ENCODE data around the gene TMEM45B. TPM values are rescaled to one million over a fixed set of nuclear protein-coding genes. Genes with fewer than 3 reads are reported as not detected.
A peak's percentile ranks its signal among the peaks of the same experiment; 100 is the strongest.

Gene TMEM45B
- total and polyA plus RNA-seq, 2 of the 13 experiments (the other 11 are each of a cell fraction or from before 2014, with no cell fraction given), result 29.1 to 181 TPM

DNA sequence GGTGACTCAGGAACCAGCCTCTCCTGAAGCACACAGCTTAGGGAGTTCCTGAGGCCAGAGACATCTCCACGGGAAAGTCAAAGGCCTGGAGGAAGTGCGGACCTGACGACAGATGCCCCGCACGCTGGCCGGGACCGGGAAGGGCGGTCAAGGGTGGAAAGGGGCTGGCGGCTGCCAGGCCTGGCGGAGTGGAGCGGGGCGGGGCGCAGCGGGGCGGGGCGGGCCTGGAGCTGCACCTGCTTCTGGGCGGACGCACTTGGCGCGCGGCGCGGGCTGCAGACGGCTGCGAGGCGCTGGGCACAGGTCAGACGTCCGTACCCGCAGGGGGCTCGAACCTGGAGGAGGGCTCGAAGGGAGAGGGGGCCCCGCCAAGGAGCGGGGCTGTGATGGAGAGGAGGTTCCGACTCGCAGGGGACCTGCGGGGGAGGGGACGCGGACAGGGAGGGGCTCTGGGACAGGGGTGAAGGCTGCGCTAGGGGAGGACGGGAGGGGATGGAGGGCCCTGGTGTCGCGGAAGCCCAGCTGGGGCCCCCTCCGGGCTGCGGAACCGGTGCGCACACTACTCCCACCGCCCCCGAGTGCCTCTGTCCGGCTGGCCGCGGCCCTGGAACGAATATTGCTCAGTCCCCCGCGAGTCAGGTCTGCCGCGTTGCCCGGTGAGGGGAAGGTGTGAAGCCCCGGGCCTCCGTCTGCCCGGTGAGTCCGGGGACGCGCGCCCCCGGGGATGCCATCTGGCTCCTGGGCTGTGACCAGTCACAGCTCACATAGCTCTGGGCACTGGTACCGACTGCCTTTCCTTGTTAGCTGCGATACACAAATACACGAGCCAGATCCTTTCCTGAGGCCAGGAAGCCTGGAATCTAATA, at the start of gene TMEM45B (continued):
- TF ChIP-seq, protein P1, sequence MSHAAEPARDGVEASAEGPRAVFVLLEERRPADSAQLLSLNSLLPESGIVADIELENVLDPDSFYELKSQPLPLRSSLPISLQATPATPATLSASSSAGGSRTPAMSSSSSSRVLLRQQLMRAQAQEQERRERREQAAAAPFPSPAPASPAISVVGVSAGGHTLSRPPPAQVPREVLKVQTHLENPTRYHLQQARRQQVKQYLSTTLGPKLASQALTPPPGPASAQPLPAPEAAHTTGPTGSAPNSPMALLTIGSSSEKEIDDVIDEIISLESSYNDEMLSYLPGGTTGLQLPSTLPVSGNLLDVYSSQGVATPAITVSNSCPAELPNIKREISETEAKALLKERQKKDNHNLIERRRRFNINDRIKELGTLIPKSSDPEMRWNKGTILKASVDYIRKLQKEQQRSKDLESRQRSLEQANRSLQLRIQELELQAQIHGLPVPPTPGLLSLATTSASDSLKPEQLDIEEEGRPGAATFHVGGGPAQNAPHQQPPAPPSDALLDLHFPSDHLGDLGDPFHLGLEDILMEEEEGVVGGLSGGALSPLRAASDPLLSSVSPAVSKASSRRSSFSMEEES (CRISPR knock-in tag; IDR thresholded peaks at IDR 0.05), result no peak
- TF ChIP-seq ZNF333 (CRISPR knock-in tag; IDR thresholded peaks at IDR 0.05; ENCODE audit: borderline replicate concordance), result no peak
- TF ChIP-seq, protein P2, sequence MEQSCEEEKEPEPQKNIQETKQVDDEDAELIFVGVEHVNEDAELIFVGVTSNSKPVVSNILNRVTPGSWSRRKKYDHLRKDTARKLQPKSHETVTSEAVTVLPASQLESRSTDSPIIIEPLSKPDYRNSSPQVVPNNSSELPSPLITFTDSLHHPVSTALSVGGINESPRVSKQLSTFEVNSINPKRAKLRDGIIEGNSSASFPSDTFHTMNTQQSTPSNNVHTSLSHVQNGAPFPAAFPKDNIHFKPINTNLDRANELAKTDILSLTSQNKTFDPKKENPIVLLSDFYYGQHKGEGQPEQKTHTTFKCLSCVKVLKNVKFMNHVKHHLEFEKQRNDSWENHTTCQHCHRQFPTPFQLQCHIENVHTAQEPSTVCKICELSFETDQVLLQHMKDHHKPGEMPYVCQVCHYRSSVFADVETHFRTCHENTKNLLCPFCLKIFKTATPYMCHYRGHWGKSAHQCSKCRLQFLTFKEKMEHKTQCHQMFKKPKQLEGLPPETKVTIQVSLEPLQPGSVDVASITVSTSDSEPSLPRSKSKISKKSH (CRISPR knock-in tag; IDR thresholded peaks at IDR 0.05; ENCODE audit: borderline replicate concordance), result no peak
- TF ChIP-seq, protein P3, sequence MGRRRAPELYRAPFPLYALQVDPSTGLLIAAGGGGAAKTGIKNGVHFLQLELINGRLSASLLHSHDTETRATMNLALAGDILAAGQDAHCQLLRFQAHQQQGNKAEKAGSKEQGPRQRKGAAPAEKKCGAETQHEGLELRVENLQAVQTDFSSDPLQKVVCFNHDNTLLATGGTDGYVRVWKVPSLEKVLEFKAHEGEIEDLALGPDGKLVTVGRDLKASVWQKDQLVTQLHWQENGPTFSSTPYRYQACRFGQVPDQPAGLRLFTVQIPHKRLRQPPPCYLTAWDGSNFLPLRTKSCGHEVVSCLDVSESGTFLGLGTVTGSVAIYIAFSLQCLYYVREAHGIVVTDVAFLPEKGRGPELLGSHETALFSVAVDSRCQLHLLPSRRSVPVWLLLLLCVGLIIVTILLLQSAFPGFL (CRISPR knock-in tag; IDR thresholded peaks at IDR 0.05), result no peak
- TF ChIP-seq ZFP82 (CRISPR knock-in tag; IDR thresholded peaks at IDR 0.05; ENCODE audit: borderline replicate concordance), result peak; percentile 73; the same call in 1 of the 2 replicates
- TF ChIP-seq JDP2 (CRISPR knock-in tag; IDR thresholded peaks at IDR 0.05; ENCODE audit: borderline replicate concordance), result no peak
- TF ChIP-seq ZNF564 (CRISPR knock-in tag; IDR thresholded peaks at IDR 0.05), result peak; percentile 70; the same call in 1 of the 2 replicates
- TF ChIP-seq HMG20B (CRISPR knock-in tag; conservative IDR thresholded peaks at IDR 0.05), result no peak
- no peak for TF ChIP-seq TCF7L2 (IDR thresholded peaks at IDR 0.05; ENCODE audit: low read depth, low read length)
- peak; percentile 87 for TF ChIP-seq HNRNPK (IDR thresholded peaks at IDR 0.05; ENCODE audit: low read depth, low read length, poor library complexity, severe bottlenecking)
- no peak for TF ChIP-seq ZNF383 (CRISPR knock-in tag; IDR thresholded peaks at IDR 0.05; ENCODE audit: borderline replicate concordance)
- TF ChIP-seq MXD4 (CRISPR knock-in tag; IDR thresholded peaks at IDR 0.05), result no peak
- TF ChIP-seq ZNF460 (CRISPR knock-in tag; IDR thresholded peaks at IDR 0.05; ENCODE audit: borderline replicate concordance), result no peak; the same call in 1 of the 2 replicates
- TF ChIP-seq, protein P4, sequence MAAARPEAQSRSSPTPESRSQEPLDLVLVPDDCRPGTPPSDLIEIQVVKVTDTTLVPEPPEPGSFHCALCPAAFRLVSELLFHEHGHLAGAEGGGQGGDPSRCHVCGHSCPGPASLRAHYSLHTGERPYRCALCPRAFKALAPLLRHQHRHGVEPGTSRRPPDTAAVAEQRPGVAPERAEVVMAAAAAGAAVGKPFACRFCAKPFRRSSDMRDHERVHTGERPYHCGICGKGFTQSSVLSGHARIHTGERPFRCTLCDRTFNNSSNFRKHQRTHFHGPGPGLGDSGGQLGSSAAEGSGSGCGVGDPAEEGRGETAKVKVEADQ (CRISPR knock-in tag; IDR thresholded peaks at IDR 0.05; ENCODE audit: borderline replicate concordance), result no peak
- TF ChIP-seq ELF4 (CRISPR knock-in tag; IDR thresholded peaks at IDR 0.05; ENCODE audit: borderline replicate concordance), result no peak
- no peak; the same call in 1 of the 2 replicates for TF ChIP-seq MTA1 (CRISPR knock-in tag; IDR thresholded peaks at IDR 0.05; ENCODE audit: borderline replicate concordance)
- no peak for TF ChIP-seq PTBP1 (IDR thresholded peaks at IDR 0.05; ENCODE audit: low read depth, low read length, poor library complexity, severe bottlenecking)
- TF ChIP-seq, protein P5, sequence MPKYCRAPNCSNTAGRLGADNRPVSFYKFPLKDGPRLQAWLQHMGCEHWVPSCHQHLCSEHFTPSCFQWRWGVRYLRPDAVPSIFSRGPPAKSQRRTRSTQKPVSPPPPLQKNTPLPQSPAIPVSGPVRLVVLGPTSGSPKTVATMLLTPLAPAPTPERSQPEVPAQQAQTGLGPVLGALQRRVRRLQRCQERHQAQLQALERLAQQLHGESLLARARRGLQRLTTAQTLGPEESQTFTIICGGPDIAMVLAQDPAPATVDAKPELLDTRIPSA (CRISPR knock-in tag; IDR thresholded peaks at IDR 0.05; ENCODE audit: borderline replicate concordance), result no peak
- TF ChIP-seq ZFP36 (IDR thresholded peaks at IDR 0.05; ENCODE audit: borderline replicate concordance, low read depth, low read length, partially characterized antibody), result no peak
- no peak for TF ChIP-seq ZNF891 (CRISPR knock-in tag; IDR thresholded peaks at IDR 0.05)
- no peak for TF ChIP-seq ZNF10 (CRISPR knock-in tag; IDR thresholded peaks at IDR 0.05; ENCODE audit: borderline replicate concordance, low read depth)
- 0 out of 2 replicates have a peak, but pooled peaks have one; percentile 44 for TF ChIP-seq ZNF670 (CRISPR knock-in tag; IDR thresholded peaks at IDR 0.05; ENCODE audit: borderline replicate concordance)
- no peak for TF ChIP-seq BHLHE40 (IDR thresholded peaks at IDR 0.05; ENCODE audit: low read length)
